HepG2 (cell line): Measurements from ENCODE around the gene PYGB. TPM values are rescaled to one million over a fixed set of nuclear protein-coding genes. Genes with fewer than 3 reads are reported as not detected.
A peak's percentile ranks its signal among the peaks of the same experiment; 100 is the strongest.

Experiments used
- ARHGAP35 ChIP-seq: sonication (generic); formaldehyde crosslinking; IDR thresholded peaks from 2 replicates; pipeline ENCODE4 v1.9.0; 2022; ENCODE audit warnings: mild to moderate bottlenecking, inconsistent platforms, moderate library complexity, missing genetic modification reagents, borderline replicate concordance
- ATF7 ChIP-seq, 2 experiments: fragments of 450-650 bp in 1 of 2; sonication (generic) in 1 of 2; formaldehyde crosslinking in 1 of 2; IDR thresholded peaks; 2 replicates each; pipeline versions ENCODE4 v1.4.0 to v1.6.1; 2016 to 2020; ENCODE audit warnings: antibody characterized with exemption in 1 of 2, mild to moderate bottlenecking in 1 of 2, missing genetic modification reagents in 1 of 2
- CCAR2 ChIP-seq: fragments of 200-400 bp; formaldehyde crosslinking; optimal IDR thresholded peaks from 2 replicates; pipeline ENCODE3; 2018; ENCODE audit warnings: low read depth, mild to moderate bottlenecking, low read length, moderate library complexity
- JDP2 ChIP-seq: sonication (generic); formaldehyde crosslinking; IDR thresholded peaks from 2 replicates; pipeline ENCODE4 v1.8.1; 2022; ENCODE audit warnings: missing genetic modification reagents, borderline replicate concordance
- RBFOX2 ChIP-seq: fragments of 200-400 bp; formaldehyde crosslinking; IDR thresholded peaks from 2 replicates; pipeline ENCODE4 v1.6.1; 2017; ENCODE audit warnings: low read depth, mild to moderate bottlenecking, low read length
- SIX1 ChIP-seq: sonication (generic); formaldehyde crosslinking; IDR thresholded peaks from 2 replicates; pipeline ENCODE4 v1.4.0; 2020; ENCODE audit warnings: missing genetic modification reagents, borderline replicate concordance
- ZNF264 ChIP-seq: sonication (generic); formaldehyde crosslinking; IDR thresholded peaks from 2 replicates; pipeline ENCODE4 v1.4.0; 2020; ENCODE audit warnings: missing genetic modification reagents
- ZNF350 ChIP-seq: sonication (generic); formaldehyde crosslinking; IDR thresholded peaks from 2 replicates; pipeline ENCODE4 v1.4.0; 2020; ENCODE audit warnings: mild to moderate bottlenecking, low read depth, missing genetic modification reagents, borderline replicate concordance
- ZNF572 ChIP-seq: sonication (generic); formaldehyde crosslinking; IDR thresholded peaks from 2 replicates; pipeline ENCODE4 v1.5.1; 2020; ENCODE audit warnings: mild to moderate bottlenecking, missing genetic modification reagents
- ZNF660 ChIP-seq: sonication (generic); formaldehyde crosslinking; IDR thresholded peaks from 2 replicates; pipeline ENCODE4 v1.5.1; 2020; ENCODE audit warnings: mild to moderate bottlenecking, low read depth, missing genetic modification reagents, borderline replicate concordance
- polyA plus RNA-seq, 8 experiments: library from polyadenylated mRNA; depleted of rRNA in 3 of 8; stranded (reverse) in 7 of 8; unstranded in 1 of 8; fragments of >200 nt; fragmentation: Illumina TruSeq in 4 of 8; extraction: Trizol in 4 of 8; gene quantifications; 2 replicates each; pipeline versions ENCODE4 v1.2.1 to v1.2.3, GENCODE V29; 2011 to 2016; ENCODE audit warnings: low read depth in 4 of 8, missing spikeins in 1 of 8, mixed read lengths in 1 of 8; ENCODE audit not compliant: insufficient read depth in 1 of 8
- total RNA-seq, 5 experiments: library from RNA; depleted of rRNA; stranded (reverse); fragments of >200 nt; fragmentation: Illumina TruSeq; extraction: Trizol; gene quantifications; 2 replicates each; pipeline ENCODE4 v1.2.3, GENCODE V29; 2016; ENCODE audit warnings: low read depth in 1 of 5
- TF ChIP-seq, protein P1 (sequence below): sonication (generic); formaldehyde crosslinking; conservative IDR thresholded peaks from 2 replicates; pipeline ENCODE4 v1.4.0; 2020; ENCODE audit warnings: missing genetic modification reagents
- TF ChIP-seq, protein P2 (sequence below): sonication (generic); formaldehyde crosslinking; IDR thresholded peaks from 2 replicates; pipeline ENCODE4 v1.5.1; 2020; ENCODE audit warnings: missing genetic modification reagents, mild to moderate bottlenecking, borderline replicate concordance
- TF ChIP-seq, protein P3 (sequence below): sonication (generic); formaldehyde crosslinking; IDR thresholded peaks from 2 replicates; pipeline ENCODE4 v1.5.0; 2020; ENCODE audit warnings: mild to moderate bottlenecking, missing genetic modification reagents, borderline replicate concordance

PYGB gene
- total and polyA plus RNA-seq, 2 of the 13 experiments (the other 11 are each of a cell fraction or from before 2014, with no cell fraction given), result 24.2 to 86.3 TPM

DNA sequence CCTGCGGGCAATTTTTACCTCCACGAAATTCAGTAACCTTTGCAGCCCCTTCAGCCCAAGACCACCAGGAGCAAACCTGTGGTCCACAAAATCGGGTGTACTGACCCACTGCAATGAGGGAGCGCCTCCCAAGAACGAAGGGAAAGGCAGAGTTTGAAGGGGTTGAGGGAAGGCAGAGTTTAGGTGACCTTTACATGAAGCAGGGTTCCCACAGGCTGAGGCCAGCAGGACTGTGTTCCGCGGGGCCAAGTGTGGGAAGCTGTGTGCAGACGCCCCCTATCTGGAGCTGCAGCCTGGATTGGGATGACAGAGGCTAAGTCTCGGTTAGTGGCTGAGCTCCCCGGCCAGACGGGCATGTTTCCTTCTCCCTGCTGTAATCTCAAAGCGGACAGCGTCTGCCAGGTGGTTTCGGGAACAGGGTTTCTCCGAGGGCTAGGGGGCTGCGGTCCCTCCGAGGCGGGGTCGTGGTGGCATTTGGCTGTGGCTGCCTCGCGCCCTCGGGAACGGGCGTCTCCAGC lies 826 bp upstream of the PYGB start (continued):
- TF ChIP-seq, protein P1, sequence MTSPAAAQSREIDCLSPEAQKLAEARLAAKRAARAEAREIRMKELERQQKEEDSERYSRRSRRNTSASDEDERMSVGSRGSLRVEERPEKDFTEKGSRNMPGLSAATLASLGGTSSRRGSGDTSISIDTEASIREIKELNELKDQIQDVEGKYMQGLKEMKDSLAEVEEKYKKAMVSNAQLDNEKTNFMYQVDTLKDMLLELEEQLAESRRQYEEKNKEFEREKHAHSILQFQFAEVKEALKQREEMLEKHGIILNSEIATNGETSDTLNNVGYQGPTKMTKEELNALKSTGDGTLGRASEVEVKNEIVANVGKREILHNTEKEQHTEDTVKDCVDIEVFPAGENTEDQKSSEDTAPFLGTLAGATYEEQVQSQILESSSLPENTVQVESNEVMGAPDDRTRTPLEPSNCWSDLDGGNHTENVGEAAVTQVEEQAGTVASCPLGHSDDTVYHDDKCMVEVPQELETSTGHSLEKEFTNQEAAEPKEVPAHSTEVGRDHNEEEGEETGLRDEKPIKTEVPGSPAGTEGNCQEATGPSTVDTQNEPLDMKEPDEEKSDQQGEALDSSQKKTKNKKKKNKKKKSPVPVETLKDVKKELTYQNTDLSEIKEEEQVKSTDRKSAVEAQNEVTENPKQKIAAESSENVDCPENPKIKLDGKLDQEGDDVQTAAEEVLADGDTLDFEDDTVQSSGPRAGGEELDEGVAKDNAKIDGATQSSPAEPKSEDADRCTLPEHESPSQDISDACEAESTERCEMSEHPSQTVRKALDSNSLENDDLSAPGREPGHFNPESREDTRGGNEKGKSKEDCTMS (CRISPR knock-in tag), result no peak
- TF ChIP-seq CCAR2, result peak; percentile 46
- TF ChIP-seq ARHGAP35 (CRISPR knock-in tag), result no peak; the same call in 1 of the 2 replicates
- TF ChIP-seq, protein P2, sequence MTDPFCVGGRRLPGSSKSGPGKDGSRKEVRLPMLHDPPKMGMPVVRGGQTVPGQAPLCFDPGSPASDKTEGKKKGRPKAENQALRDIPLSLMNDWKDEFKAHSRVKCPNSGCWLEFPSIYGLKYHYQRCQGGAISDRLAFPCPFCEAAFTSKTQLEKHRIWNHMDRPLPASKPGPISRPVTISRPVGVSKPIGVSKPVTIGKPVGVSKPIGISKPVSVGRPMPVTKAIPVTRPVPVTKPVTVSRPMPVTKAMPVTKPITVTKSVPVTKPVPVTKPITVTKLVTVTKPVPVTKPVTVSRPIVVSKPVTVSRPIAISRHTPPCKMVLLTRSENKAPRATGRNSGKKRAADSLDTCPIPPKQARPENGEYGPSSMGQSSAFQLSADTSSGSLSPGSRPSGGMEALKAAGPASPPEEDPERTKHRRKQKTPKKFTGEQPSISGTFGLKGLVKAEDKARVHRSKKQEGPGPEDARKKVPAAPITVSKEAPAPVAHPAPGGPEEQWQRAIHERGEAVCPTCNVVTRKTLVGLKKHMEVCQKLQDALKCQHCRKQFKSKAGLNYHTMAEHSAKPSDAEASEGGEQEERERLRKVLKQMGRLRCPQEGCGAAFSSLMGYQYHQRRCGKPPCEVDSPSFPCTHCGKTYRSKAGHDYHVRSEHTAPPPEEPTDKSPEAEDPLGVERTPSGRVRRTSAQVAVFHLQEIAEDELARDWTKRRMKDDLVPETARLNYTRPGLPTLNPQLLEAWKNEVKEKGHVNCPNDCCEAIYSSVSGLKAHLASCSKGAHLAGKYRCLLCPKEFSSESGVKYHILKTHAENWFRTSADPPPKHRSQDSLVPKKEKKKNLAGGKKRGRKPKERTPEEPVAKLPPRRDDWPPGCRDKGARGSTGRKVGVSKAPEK (CRISPR knock-in tag), result 0 out of 2 replicates have a peak, but pooled peaks have one; percentile 85
- no peak for TF ChIP-seq JDP2 (CRISPR knock-in tag)
- TF ChIP-seq ZNF264 (CRISPR knock-in tag), result peak; percentile 89
- peak; percentile 95 for TF ChIP-seq ZNF350 (CRISPR knock-in tag)
- no peak; the same call in 1 of the 2 replicates for TF ChIP-seq ZNF660 (CRISPR knock-in tag)
- TF ChIP-seq SIX1, result no peak
- TF ChIP-seq ATF7 (IDR thresholded peaks at IDR 0.05), result no peak
- TF ChIP-seq ATF7 (CRISPR knock-in tag; IDR thresholded peaks at IDR 0.05), result no peak; the same call in 1 of the 2 replicates
- TF ChIP-seq RBFOX2, result no peak
- TF ChIP-seq ZNF572 (CRISPR knock-in tag), result peak; percentile 92
- TF ChIP-seq, protein P3, sequence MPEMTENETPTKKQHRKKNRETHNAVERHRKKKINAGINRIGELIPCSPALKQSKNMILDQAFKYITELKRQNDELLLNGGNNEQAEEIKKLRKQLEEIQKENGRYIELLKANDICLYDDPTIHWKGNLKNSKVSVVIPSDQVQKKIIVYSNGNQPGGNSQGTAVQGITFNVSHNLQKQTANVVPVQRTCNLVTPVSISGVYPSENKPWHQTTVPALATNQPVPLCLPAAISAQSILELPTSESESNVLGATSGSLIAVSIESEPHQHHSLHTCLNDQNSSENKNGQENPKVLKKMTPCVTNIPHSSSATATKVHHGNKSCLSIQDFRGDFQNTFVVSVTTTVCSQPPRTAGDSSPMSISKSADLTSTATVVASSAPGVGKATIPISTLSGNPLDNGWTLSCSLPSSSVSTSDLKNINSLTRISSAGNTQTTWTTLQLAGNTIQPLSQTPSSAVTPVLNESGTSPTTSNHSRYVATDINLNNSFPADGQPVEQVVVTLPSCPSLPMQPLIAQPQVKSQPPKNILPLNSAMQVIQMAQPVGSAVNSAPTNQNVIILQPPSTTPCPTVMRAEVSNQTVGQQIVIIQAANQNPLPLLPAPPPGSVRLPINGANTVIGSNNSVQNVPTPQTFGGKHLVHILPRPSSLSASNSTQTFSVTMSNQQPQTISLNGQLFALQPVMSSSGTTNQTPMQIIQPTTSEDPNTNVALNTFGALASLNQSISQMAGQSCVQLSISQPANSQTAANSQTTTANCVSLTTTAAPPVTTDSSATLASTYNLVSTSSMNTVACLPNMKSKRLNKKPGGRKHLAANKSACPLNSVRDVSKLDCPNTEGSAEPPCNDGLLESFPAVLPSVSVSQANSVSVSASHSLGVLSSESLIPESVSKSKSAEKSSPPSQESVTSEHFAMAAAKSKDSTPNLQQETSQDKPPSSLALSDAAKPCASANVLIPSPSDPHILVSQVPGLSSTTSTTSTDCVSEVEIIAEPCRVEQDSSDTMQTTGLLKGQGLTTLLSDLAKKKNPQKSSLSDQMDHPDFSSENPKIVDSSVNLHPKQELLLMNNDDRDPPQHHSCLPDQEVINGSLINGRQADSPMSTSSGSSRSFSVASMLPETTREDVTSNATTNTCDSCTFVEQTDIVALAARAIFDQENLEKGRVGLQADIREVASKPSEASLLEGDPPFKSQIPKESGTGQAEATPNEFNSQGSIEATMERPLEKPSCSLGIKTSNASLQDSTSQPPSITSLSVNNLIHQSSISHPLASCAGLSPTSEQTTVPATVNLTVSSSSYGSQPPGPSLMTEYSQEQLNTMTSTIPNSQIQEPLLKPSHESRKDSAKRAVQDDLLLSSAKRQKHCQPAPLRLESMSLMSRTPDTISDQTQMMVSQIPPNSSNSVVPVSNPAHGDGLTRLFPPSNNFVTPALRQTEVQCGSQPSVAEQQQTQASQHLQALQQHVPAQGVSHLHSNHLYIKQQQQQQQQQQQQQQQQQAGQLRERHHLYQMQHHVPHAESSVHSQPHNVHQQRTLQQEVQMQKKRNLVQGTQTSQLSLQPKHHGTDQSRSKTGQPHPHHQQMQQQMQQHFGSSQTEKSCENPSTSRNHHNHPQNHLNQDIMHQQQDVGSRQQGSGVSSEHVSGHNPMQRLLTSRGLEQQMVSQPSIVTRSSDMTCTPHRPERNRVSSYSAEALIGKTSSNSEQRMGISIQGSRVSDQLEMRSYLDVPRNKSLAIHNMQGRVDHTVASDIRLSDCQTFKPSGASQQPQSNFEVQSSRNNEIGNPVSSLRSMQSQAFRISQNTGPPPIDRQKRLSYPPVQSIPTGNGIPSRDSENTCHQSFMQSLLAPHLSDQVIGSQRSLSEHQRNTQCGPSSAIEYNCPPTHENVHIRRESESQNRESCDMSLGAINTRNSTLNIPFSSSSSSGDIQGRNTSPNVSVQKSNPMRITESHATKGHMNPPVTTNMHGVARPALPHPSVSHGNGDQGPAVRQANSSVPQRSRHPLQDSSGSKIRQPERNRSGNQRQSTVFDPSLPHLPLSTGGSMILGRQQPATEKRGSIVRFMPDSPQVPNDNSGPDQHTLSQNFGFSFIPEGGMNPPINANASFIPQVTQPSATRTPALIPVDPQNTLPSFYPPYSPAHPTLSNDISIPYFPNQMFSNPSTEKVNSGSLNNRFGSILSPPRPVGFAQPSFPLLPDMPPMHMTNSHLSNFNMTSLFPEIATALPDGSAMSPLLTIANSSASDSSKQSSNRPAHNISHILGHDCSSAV (CRISPR knock-in tag), result no peak
